Gastroesophageal sphincter (tissue), 3 donors: Measurements from ENCODE around the gene TNFRSF9.

ENCODE experiments used
- CTCF ChIP-seq, 4 experiments: fragments of 200-600 bp in 2 of 4; fragments of 450-650 bp in 2 of 4; sonication (generic) in 1 of 4; IDR thresholded peaks; one replicate each; pipeline ENCODE4 v1.5.1; 2017 to 2019; ENCODE audit warnings: antibody characterized with exemption in 4 of 4, mild to moderate bottlenecking in 2 of 4, moderate library complexity in 2 of 4
- POLR2A ChIP-seq, 2 donors: fragments of 450-650 bp; IDR thresholded peaks; one replicate each; pipeline ENCODE4 v1.6.1; 2017; ENCODE audit warnings: antibody characterized with exemption in 2 of 2, mild to moderate bottlenecking in 2 of 2, moderate library complexity in 1 of 2
- POLR2AphosphoS5 ChIP-seq: sonication (generic); formaldehyde crosslinking; IDR thresholded peaks from one replicate; pipeline ENCODE4 v1.6.1; 2017; ENCODE audit warnings: antibody characterized with exemption

DNA sequence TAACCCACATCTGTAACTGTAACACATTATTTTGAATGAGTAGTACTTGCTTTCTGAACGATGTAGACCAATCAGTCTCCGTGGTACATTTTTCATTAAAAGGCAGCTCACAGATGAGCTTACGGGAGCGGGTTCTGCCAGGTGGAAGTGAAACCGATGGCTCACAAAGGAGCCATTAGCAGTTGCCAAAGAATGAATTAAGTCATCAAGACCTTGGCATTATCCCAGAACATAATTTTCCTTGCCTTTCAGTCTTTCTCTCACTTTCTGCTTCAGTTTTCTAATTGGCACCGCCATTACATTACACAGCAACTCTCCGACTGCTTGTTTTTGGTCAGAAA is 54.3 kb downstream of the TNFRSF9 start:
- no peak for TF ChIP-seq CTCF (IDR thresholded peaks at IDR 0.05)
- no peak for TF ChIP-seq POLR2AphosphoS5
- no peak for TF ChIP-seq POLR2A (IDR thresholded peaks at IDR 0.05)
